ENCODE data around the gene ZBTB47.

GRCh38 chr3:42664438-42664803, 10.9 kb downstream of the ZBTB47 start:
- TF ChIP-seq, protein P1, sequence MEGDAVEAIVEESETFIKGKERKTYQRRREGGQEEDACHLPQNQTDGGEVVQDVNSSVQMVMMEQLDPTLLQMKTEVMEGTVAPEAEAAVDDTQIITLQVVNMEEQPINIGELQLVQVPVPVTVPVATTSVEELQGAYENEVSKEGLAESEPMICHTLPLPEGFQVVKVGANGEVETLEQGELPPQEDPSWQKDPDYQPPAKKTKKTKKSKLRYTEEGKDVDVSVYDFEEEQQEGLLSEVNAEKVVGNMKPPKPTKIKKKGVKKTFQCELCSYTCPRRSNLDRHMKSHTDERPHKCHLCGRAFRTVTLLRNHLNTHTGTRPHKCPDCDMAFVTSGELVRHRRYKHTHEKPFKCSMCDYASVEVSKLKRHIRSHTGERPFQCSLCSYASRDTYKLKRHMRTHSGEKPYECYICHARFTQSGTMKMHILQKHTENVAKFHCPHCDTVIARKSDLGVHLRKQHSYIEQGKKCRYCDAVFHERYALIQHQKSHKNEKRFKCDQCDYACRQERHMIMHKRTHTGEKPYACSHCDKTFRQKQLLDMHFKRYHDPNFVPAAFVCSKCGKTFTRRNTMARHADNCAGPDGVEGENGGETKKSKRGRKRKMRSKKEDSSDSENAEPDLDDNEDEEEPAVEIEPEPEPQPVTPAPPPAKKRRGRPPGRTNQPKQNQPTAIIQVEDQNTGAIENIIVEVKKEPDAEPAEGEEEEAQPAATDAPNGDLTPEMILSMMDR (IDR thresholded peaks at IDR 0.05) = no peak
- no peak for TF ChIP-seq POLR2A (IDR thresholded peaks at IDR 0.05)

Data from thyroid gland (tissue), 4 donors.